Neural progenitor cell (in vitro differentiated cells): ENCODE measurements around the gene OR2F2.

Experiments
- EZH2 ChIP-seq: fragments of 200-600 bp; sonication (generic); IDR thresholded peaks from 2 replicates; pipeline ENCODE4 v1.6.1; 2017; ENCODE audit warnings: antibody characterized with exemption, mild to moderate bottlenecking, moderate library complexity
- EZH2phosphoT487 ChIP-seq: fragments of 200-600 bp; sonication (generic); IDR thresholded peaks from 2 replicates; pipeline ENCODE4 v1.6.1; 2017; ENCODE audit warnings: antibody characterized with exemption
- TF ChIP-seq, protein P1 (sequence below): fragments of 200-600 bp; sonication (generic); IDR thresholded peaks from 2 replicates; pipeline ENCODE4 v1.5.1; 2017; ENCODE audit warnings: antibody characterized with exemption, mild to moderate bottlenecking

DNA sequence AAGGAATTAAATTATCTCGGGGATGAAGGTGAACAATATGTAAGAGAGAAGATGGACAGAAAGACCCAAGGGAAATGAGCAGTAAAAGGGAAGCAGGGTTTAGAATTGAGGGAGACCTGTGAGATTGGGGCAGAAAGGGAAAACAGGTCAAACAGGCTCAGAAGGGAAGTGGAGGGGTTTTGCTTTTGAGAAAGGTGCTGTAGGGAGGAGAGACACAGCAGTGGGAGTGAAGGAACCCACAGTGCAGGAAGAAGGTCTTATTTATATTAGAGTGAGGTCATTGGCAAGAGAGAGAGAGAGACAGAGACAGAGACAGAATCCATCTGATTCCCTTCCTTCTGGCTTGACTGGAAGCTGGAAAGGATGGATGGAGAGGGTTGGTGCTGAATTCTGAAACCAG is 29.5 kb upstream of the OR2F2 start:
- TF ChIP-seq EZH2: no peak
- TF ChIP-seq, protein P1, sequence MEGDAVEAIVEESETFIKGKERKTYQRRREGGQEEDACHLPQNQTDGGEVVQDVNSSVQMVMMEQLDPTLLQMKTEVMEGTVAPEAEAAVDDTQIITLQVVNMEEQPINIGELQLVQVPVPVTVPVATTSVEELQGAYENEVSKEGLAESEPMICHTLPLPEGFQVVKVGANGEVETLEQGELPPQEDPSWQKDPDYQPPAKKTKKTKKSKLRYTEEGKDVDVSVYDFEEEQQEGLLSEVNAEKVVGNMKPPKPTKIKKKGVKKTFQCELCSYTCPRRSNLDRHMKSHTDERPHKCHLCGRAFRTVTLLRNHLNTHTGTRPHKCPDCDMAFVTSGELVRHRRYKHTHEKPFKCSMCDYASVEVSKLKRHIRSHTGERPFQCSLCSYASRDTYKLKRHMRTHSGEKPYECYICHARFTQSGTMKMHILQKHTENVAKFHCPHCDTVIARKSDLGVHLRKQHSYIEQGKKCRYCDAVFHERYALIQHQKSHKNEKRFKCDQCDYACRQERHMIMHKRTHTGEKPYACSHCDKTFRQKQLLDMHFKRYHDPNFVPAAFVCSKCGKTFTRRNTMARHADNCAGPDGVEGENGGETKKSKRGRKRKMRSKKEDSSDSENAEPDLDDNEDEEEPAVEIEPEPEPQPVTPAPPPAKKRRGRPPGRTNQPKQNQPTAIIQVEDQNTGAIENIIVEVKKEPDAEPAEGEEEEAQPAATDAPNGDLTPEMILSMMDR: no peak
- no peak for TF ChIP-seq EZH2phosphoT487
